HG03558 (cell line): ENCODE measurements around the gene SETD7.

Experiments
- ATAC-seq: cut with Tn5 transposase; IDR thresholded peaks from one replicate; pipeline ENCODE4 v1.9.1; 2021; ENCODE audit warnings: moderate number of reproducible peaks; ENCODE audit not compliant: unreplicated experiment; ENCODE audit errors: extremely low read depth

Gene SETD7

DNA sequence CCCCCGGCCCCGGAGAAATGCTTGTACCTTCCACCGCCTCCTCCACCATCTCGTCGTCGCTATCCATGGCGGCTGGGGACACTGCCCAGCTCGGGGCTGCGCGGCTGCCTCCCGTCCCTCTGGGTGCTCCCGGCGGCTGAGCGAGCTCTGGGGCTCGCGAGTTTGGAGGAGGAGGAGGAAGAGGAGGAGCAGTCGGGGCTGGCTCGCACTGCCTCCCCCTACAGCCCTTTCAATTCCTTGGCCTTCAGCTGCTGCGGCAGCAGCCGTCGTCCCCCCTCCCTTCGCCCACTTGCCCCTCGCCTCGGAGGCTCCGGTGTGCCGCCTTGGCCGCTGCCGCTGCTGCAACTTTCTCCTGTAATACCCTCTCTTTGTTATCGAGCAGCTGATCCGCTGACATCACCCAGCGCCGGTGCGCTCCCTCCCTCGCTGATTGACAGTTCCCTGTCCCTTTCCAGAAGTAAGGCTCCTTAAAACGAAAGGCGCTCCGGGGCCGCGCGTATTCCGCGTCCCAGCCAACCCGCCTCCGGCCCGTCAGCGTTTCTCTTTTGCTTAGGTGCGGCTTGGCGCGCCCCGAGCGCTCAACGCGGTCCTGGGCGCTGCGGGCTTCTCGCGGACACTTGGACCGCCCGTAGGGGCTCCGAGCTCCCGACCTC is at the start of gene SETD7:
SETD7 (minus strand) TSS at position 149 of the 653 bp plus-strand sequence; CDS start at position 67, 82 bp downstream.
- ATAC-seq: no peak

DNA sequence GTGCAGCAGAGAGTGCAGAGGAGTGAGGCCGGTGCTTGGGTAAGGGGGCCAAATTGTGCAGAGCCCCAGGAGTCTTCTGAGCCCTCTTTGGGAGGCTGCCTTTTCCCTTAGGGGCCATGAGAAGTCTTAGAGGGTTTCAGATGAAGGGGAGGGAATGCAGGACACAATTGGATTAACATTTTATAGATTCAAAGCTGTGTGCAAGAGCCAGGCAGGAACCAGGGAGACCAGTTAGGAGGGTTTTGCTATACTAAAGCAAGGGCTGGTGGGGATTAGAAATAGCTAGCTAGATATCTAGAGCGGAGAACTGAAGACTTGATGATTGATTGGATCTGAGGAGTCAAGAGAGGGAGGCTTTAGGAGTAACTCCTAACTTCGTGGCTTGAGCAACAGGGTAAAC is 49.5 kb upstream of the SETD7 start:
- ATAC-seq: no peak

DNA sequence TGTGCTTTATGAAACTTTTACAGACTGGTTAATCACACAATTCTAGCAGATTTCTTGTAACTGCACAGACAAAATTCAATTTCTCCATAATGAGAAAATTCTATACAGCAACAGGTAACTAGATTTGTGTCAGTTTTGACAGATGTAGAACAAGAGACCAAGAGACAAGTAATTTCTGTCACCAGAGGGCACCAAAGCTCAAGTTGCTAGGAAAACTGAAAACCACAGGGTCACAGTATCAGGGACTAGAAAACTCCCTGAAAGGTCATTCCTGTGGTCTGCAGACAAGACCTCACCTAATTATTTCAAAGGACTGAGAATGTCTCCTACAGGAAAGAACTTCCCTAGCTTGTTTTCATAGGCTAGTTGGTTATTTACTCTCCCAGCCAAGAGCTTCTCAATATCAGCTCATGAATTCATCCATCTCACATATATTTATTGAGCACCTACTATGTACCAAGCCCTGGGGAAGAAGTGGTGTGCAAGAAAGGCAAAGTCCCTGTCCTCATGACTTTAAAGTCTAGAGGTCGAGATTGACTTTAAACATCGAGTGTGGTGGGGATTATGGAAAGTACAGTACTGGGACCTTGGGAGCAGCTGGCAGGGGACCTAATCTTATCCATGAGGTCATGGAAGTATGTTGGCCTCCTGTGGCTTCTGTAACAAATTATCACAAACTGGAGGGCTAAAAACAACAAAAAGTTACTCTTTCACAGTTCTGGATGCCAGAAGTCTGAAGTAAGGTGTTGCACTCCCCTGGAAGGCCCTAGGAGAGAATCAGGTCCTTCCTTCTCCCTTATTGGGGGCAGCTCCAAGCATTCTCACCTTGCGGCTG is 47.8 kb upstream of the SETD7 start:
- no peak for ATAC-seq

DNA sequence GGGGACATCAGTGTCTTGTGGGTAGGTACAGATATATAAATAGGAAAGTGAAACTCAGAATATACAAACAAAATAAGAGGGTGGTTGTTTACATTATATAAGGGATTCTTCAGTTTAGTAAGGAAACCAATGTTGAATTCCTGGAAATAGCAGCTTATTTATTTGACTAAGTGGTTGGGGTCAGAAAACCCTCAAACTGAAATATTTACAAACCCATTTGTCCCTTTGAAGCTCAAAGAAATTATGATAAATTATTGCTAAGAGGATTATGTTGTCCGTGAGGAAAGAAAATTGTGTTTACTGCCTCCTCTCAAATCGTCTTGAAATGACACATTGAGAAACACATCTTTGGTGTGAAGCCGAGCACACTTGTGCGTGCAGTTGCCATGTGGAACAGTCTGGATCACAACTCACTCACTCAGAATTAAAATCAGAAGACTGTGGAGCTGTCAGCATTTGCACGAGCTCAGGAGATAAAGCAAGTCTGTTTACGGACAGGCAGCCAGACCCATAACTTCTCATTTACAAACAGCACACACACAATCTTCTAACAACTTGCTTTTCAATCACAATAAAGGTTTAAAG is 46.8 kb upstream of the SETD7 start:
- no peak for ATAC-seq

DNA sequence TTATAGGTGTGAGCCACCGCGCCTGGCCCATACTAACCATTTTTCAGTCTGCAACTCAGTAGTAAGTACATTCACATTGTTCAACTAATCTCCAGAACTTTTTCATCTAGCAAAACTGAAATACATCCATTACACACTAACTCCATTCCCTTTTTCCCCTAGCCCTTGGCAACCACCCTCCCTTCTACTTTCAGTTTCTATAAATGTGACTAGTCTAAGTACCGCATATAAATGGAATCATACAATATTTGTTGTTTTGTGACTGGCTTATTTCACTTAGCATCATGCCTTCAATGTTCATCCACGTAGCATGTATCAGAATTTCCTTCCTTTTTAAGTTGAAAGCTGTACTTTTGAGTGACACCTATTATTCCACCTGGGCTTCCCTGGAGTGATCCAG is 44.6 kb upstream of the SETD7 start:
- ATAC-seq: no peak

DNA sequence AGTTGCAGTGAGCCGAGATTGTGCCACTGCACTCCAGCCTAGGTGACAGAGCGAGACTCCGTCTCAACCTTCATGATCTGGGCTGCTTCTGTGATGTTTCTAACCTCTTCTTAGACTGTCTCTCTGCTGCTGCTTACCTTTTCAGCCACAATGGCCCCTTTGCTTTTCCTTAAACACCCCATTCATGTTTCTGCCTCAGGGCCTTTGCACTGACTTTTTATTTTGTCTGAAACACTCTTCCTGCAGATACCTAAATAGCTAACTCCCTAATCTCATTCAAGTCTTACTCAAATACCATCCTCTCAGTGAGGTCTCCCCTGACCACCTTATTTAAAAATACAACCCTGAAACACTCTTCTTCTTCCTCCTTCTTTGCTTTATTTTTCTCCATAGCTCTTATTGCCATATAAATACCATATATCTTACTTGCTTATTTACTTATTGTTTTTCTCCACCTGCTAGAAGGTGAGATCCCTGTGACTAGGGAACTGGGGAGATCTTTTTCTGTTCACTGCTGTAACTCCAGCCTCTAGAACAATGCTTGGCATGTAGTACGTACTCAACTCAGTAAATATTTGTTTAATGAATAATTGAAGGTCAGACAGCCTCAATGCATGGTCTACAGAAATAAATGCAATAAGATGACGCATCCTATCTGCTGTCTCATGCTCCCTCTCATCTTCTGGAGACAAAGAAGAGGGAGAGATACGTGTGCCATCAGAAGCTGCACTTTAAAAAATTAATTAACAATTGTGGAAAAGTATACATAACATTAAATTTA is 43.8 kb upstream of the SETD7 start:
- no peak for ATAC-seq

DNA sequence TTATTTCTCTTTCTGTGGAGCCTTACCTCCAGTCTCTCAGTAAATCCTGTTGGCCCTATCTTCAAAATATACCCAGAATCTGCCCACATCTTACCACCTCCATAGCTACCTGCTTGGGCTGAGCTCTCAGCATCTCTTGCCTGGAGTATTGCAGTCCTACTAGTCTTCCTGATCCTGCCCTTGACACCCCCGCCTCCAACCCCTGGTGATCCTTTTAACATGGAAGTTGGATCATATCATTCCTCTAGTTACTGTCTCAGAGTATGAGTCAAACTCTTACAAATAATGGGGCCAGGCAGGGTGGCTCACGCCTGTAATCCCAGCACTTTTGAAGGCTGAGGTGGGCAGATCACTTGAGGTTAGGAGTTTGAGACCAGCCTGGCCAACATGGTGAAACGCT is 43.1 kb upstream of the SETD7 start:
- no peak for ATAC-seq

DNA sequence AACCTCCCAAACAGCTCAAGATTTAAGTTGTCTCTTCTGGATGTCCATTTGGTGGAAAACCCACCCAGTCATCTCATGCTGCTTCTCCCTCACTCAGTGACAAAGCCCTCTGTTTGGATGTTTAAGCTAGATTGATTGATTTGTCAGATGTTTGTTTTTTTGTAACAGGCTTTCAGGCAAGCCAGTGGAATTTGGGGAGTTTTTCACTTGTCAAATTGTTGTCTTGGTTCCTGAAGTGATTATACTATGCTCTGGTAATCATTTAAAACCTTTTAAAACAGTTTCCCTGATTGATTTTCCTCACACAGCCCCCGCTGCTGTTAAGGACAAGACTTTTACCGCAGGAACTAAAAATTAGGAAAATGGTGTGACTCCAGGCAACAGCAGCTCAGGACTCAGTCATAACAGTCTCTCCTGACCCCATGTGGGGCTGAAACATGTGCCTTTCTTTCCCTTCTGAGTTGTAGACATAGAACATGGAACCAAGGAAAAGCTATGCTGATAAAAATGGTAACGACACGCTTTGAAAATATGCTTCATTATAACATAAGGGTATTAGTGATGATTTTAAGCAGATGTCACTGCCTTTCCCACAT is 40.8 kb upstream of the SETD7 start:
- no peak for ATAC-seq

DNA sequence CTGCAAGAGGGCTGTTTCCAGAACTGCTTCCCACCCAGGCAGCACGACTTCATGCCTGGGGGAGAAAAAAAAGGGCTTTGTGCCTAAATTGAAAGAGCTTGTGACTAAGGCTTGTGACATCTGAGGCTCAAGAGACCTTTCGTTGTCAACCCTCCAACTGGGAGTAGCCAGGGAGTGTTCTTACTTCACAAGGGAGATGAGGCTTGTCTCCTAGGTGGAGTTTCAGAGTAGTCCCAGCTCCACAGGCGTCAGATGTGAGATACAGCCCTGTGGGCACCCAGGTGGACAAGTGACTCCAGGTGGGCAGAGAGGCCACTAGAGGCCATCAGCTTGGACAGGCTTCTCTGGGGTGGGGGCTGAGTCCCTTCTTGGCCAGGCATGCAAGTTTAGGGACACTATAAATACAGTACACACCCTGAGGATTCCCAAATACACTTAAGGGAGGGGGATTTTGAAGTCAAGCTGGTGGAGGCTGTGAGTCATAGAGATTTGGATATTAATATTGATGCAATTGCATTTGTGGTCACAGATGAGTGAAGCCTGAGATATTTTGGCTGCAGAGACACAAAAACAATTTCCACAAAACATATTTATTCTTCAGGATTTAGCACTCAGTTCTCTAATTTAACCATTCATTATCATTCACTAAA is 40.1 kb upstream of the SETD7 start:
- no peak for ATAC-seq

DNA sequence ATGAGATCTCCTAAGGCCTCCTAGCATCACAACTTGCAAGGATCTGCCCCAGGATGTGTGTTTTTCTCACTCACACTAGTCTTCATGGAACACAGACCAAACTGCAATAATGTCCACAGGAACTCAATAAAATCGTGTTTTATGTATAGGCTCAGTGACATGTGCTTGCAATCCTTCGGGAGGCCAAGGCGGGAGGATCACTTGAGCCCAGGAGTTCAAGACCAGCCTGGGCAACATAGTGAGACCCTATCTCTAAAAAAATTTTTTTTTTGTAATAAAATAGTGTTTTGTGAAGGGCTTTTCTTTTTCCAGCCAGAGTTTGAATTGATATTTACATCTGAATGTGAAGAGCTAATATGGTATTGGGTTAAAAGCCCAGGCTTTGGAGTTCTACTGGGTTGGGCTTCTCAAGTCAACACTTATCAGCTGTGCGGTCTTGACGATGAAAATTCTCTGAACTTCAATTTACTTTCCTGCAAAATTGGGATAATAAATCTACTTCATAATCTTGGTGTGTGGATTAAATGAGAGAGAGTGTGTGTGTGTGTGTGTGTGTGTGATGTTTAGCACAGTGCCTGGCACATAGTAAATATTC is 38.7 kb upstream of the SETD7 start:
- no peak for ATAC-seq

DNA sequence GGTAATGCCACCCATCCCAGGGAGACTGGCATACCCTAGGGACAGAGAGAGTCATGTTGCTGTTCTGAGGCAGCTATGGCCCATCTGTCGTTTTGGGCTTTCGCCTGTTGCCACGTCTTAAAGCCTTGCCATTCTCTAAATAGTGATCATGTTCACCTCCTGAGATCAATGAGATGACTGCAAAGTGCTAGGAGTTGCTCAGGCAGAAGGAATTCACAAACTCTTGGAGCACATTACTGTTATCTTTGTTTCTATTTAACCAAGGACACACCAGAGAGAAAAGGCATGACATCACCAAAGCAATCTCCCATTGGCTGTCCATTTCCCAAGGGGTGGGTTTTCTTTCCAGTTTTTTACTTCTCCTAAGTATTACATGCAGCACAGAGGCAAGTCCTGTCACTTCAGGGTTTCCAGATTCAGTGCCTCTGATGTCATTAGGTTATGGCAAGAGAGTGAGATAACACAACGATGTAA is 37.1 kb upstream of the SETD7 start:
- ATAC-seq: no peak

DNA sequence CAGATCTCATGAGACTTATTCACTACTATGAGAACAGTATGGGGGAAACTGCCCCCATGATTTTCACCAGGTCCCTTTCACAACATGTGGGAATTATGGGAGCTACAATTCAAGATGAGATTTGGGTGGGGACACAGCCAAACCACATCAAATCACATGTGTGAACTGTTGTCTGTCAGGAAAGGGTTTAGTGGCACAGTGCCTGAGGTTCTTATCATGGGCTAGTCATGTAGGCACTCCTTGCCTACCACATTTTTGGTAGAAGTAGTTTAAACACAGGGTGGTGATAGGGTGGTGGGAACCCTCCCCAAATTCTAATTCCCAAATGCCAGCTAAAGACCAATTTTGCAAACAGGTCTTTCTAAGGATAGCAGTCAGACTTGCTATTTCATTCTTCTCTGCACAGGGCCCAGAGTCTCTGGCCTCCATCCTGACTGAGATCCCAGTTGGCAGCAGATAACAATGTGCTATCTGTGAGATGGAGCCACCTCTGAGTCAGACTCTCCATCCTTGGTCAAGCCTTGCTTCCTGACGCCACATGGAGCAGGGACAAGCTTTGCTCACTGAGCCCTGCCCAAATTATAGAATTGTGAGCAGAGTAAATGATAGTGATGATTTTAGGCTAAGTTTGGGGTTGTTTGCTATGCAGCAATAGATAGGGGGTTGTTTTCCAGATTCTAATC is 33.5 kb upstream of the SETD7 start:
- ATAC-seq: no peak

DNA sequence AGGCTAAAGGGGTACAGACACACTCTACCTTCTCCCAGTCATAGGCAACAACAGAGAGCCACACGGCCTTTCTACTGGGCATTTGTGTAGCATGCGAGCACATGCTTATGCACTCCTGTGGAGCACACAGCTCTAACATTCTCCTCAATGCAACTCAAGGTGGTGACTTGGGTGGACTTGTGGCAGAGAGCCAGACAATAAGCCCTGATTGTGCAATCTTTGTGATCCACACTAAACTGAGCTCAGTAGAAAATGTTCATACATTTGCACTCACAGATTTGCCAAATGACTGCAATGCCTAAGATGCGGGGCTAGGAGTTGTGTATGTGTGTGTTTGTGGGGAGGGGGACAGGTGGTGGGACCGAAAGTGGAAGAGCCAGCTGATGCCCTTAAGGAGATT is 31.4 kb upstream of the SETD7 start:
- ATAC-seq: no peak

DNA sequence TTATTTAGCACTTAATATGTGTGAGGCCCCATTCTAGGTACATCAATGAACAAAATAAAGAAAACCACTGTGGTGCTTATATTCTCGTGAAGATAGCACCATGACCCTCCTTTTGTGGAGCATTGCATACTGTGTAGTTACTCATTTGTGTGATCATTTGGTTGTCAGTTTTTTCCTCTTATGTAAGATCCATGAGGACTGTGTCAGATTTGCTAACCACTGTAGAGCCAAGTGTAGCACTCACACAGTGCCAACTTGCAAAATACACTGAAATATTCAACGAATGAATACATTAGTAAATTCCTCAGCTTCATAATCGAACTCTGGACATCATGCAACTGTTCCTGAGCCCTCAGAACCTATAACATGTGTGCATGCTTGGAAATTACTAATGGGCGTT is 29.5 kb upstream of the SETD7 start:
- no peak for ATAC-seq

DNA sequence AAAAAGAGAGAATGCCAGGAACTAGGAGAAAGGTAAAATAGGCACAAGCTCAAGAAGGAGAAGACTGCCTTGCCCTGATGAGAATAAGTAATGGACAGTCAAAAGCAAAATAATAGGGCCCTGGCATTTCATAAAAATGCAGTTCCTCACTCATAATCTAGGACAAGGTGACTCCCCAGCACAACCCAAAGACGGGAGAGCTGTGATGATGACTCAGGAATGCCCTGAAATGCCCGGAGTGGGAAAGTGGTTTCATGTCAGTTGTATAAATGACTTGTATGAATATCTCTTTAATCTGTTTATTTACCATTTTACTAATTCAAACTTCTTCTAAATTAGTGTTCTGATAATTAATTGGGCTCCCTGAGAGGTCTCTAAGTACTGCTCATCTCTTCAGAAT is 28.8 kb upstream of the SETD7 start:
- no peak for ATAC-seq

DNA sequence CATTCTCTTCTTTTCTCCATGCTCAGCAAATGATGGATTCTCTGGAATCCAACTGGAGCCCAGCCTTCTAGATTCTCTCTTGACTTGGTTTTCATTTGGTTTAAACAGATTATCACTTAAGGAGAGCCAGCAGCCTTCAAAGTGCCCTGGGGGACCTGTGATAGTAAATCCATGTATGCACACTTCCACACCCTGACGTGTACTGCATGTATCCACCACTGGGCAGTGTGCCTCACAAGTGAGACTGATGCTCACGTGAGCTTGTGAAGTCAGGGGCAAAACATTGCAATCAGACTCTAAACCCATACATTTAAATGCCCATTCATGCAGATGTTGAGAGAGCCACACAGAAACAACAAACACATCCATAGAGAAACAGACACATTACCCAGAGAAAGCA is 28.0 kb upstream of the SETD7 start:
- no peak for ATAC-seq

DNA sequence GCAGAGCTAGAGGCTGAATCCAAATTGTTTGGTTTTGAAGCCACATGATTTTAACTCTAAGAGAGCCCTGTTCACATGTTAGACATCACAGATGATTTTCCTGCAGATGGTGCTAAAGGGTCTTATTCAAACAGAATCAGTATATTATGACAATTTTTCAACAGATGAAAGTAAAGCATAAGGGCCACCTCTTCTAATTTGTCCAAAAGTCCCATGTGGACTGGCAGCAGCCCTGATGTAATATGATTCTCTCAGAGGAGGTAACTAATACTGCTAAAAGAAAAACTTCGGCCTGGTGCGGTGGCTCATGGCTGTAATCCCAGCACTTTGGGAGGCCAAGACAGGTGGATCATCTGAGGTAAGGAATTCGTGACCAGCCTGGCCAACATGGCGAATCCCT is 26.0 kb upstream of the SETD7 start:
- no peak for ATAC-seq

DNA sequence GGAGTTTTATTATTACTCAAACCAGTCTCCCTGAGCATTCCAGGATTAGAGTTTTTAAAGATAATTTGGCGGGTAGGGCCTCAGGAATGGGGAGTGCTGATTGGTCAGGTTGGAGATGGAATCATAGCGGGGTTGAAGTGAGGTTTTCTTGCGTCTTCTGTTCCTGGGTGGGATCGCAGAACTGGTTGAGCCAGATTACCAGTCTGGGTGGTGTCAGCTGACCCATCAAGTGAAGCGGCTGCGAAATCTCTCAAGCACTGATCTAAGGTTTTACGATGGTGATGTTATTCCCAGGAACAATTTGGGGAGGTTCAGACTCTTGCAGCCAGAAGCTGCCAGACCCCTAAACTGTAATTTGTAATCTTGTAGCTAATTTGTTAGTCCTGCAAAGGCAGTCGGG is 25.1 kb upstream of the SETD7 start:
- ATAC-seq: no peak

DNA sequence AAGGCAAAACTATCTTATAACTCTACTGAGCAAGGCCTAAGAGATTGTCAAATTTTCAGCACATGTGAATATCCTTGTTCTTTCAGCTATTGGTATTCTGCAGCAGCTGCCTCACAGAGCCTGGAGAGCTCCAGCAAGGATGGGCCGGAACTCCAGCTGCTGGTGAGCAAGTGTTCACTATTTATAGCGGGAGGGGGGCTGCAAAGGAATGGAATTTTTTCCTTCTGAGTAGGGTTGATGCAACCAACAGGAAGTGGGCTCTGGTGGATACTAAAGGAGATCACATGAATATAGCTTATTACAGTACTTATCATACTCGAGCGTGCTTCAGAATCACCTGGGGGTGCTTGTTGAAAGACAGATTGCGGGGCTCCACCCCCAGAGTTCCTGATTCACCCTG is 20.2 kb upstream of the SETD7 start:
- no peak for ATAC-seq
